Left renal cortex interstitium (tissue), 4 donors: ENCODE results near the gene BST1. TPM values are rescaled to one million over a fixed set of nuclear protein-coding genes. Genes with fewer than 3 reads are reported as not detected.

Experiments
- DNase-seq, 4 donors: peaks; one replicate each; pipeline ENCODE4 v3.0.0-alpha.2; 2013; ENCODE audit warnings: low read depth in 4 of 4, low spot score in 2 of 4, missing footprints in 1 of 4
- polyA plus RNA-seq, 4 donors: library from polyadenylated mRNA; unstranded; fragments of 120-200 nt; gene quantifications; one replicate each; pipeline ENCODE4 v1.2.1, GENCODE V29; 2013; ENCODE audit not compliant: insufficient read length in 4 of 4

Gene BST1
- polyA plus RNA-seq, 4 donors, result 11.7 to 16.1 (median 14.6) TPM

GRCh38 chr4:15774020-15774420 is 71.2 kb downstream of the BST1 start:
- DNase-seq, result no peak

- DNase-seq, result no peak
Measured at GRCh38 chr4:15776871-15777648, 74.2 kb downstream of the BST1 start.

- DNase-seq, result no peak
Measured at GRCh38 chr4:15777697-15778288, 74.9 kb downstream of the BST1 start.

- DNase-seq, result peak in 2 of 4 donors; percentile 7 to 13
Measured at GRCh38 chr4:15778289-15779241, 75.7 kb downstream of the BST1 start, which contains the start of gene CD38. Gene CD38, plus strand, starts transcription at chr4:15778328. Its CDS starts 87 bp downstream, at chr4:15778415.

GRCh38 chr4:15779306-15779705 is 76.4 kb downstream of the BST1 start:
- DNase-seq, result peak in 3 of 4 donors; percentile 52 to 61 (median 53)

GRCh38 chr4:15779809-15780208 is 76.9 kb downstream of the BST1 start:
- DNase-seq, result no peak

GRCh38 chr4:15781427-15782095 is 78.7 kb downstream of the BST1 start:
- no peak for DNase-seq

Other genes with a start within 250 kb of the BST1 start
- gene CC2D2A, start 233.2 kb upstream of the BST1 start, polyA plus RNA-seq, result 10 to 100 TPM; 47.6 to 58.2 (median 54.4) TPM
- 100 to 1,000 TPM; 108 to 141 (median 119) TPM for gene FBXL5, start 47.7 kb upstream of the BST1 start, polyA plus RNA-seq
- 10 to 100 TPM; 66.7 to 72.9 (median 71.7) TPM for gene FAM200B, start 21.2 kb upstream of the BST1 start, polyA plus RNA-seq
- gene CD38, start 75.3 kb downstream of the BST1 start, polyA plus RNA-seq, result 1 to 10 TPM in 3 of 4 donors, under 1 TPM in 1; 0.90 to 1.4 (median 1.4) TPM
- gene FGFBP1, start 235.7 kb downstream of the BST1 start, polyA plus RNA-seq, result under 1 TPM in 3 of 4 donors, not detected in 1; 0.10 to 0.33 (median 0.18) TPM